HEK293 (cell line): ENCODE measurements around the gene VPS50.

Experiments used
- CTCF ChIA-PET: fragments of 350-600 bp; formaldehyde crosslinking; extraction: SDS; loops from one replicate; lab custom pipeline; 2021; ENCODE audit warnings: antibody characterized with exemption; lab: Yijun Ruan, JAX
- POLR2A ChIA-PET: fragments of 300-600 bp; formaldehyde crosslinking; extraction: SDS; loops from one replicate; lab custom pipeline; 2020; ENCODE audit warnings: antibody characterized with exemption, inconsistent platforms; lab: Yijun Ruan, JAX
- H3K27ac ChIP-seq: fragments of 200-500 bp; sonication (Bioruptor generic); 2 replicates; pipeline ENCODE4 v1.5.1; 2014; ENCODE audit warnings: low read depth, low read length, control low read depth, inconsistent platforms; ENCODE audit errors: extremely low read depth
- H3K36me3 ChIP-seq, 2 experiments: fragments of 200-500 bp in 1 of 2; sonication (Bioruptor generic) in 1 of 2; 1 replicate in 1 of 2; 2 replicates in 1 of 2; pipeline ENCODE4 v1.5.1; 2014 to 2017; ENCODE audit warnings: inconsistent platforms in 2 of 2, low read length in 2 of 2; ENCODE audit not compliant: control insufficient read depth in 2 of 2, insufficient read depth in 1 of 2
- H3K4me1 ChIP-seq: fragments of 200-500 bp; sonication (Bioruptor generic); 2 replicates; pipeline ENCODE4 v1.5.1; 2014; ENCODE audit warnings: mild to moderate bottlenecking, low read length, inconsistent platforms; ENCODE audit not compliant: control insufficient read depth, insufficient read depth
- H3K4me3 ChIP-seq: 2 replicates; pipeline ENCODE4 v1.5.1; 2011; ENCODE audit warnings: low read depth, mild to moderate bottlenecking, control low read depth, low read length, moderate library complexity
- H3K9me3 ChIP-seq: fragments of 200-500 bp; sonication (Bioruptor generic); 2 replicates; pipeline ENCODE4 v1.5.1; 2014; ENCODE audit warnings: low read depth, low read length, inconsistent platforms; ENCODE audit not compliant: control insufficient read depth, insufficient read depth
- IKZF3 ChIP-seq: fragments of 450-650 bp; IDR thresholded peaks from 2 replicates; pipeline ENCODE4 v1.5.0; 2018; ENCODE audit warnings: missing biosample characterization, mild to moderate bottlenecking, missing genetic modification characterization, moderate library complexity
- YY2 ChIP-seq: fragments of 450-650 bp; formaldehyde crosslinking; IDR thresholded peaks from 2 replicates; pipeline ENCODE4 v1.5.1; 2016; ENCODE audit warnings: missing biosample characterization, missing genetic modification characterization
- ZNF133 ChIP-seq: fragments of 450-650 bp; formaldehyde crosslinking; IDR thresholded peaks from 2 replicates; pipeline ENCODE4 v1.5.1; 2016; ENCODE audit warnings: missing biosample characterization, missing genetic modification characterization
- ZNF354C ChIP-seq: fragments of 450-650 bp; formaldehyde crosslinking; IDR thresholded peaks from 2 replicates; pipeline ENCODE4 v1.5.1; 2016; ENCODE audit warnings: missing biosample characterization, missing genetic modification characterization, low read depth, borderline replicate concordance
- ZNF394 ChIP-seq: fragments of 450-650 bp; formaldehyde crosslinking; IDR thresholded peaks from 2 replicates; pipeline ENCODE4 v1.5.1; 2016; ENCODE audit warnings: missing biosample characterization, missing genetic modification characterization, mild to moderate bottlenecking, moderate library complexity, borderline replicate concordance
- ZNF48 ChIP-seq: fragments of 450-650 bp; formaldehyde crosslinking; IDR thresholded peaks from 2 replicates; pipeline ENCODE4 v1.5.1; 2016; ENCODE audit warnings: missing biosample characterization, missing genetic modification characterization
- ZNF571 ChIP-seq: fragments of 450-650 bp; formaldehyde crosslinking; IDR thresholded peaks from 2 replicates; pipeline ENCODE4 v1.5.0; 2017; ENCODE audit warnings: missing biosample characterization, missing genetic modification characterization
- ZNF654 ChIP-seq: fragments of 450-650 bp; formaldehyde crosslinking; IDR thresholded peaks from 2 replicates; pipeline ENCODE4 v1.5.1; 2016; ENCODE audit warnings: low read depth, missing biosample characterization, missing genetic modification characterization
- ZNF664 ChIP-seq: fragments of 450-650 bp; formaldehyde crosslinking; IDR thresholded peaks from 2 replicates; pipeline ENCODE4 v1.5.1; 2016; ENCODE audit warnings: missing biosample characterization, missing genetic modification characterization
- ZNF791 ChIP-seq: fragments of 450-650 bp; formaldehyde crosslinking; IDR thresholded peaks from 2 replicates; pipeline ENCODE4 v1.5.1; 2016; ENCODE audit warnings: missing biosample characterization, missing genetic modification characterization
- TF ChIP-seq, protein P1 (sequence below): fragments of 450-650 bp; formaldehyde crosslinking; IDR thresholded peaks from 2 replicates; pipeline ENCODE4 v1.5.1; 2016; ENCODE audit warnings: missing biosample characterization, missing genetic modification characterization
- TF ChIP-seq, protein P2 (sequence below): fragments of 450-650 bp; formaldehyde crosslinking; IDR thresholded peaks from 2 replicates; pipeline ENCODE4 v1.5.1; 2017; ENCODE audit warnings: missing biosample characterization, missing genetic modification characterization
- TF ChIP-seq, protein P3 (sequence below): fragments of 450-650 bp; formaldehyde crosslinking; IDR thresholded peaks from 2 replicates; pipeline ENCODE4 v1.5.1; 2017; ENCODE audit warnings: missing biosample characterization, missing genetic modification characterization
- TF ChIP-seq, protein P4 (sequence below): fragments of 450-650 bp; formaldehyde crosslinking; IDR thresholded peaks from 2 replicates; pipeline ENCODE4 v1.5.1; 2016; ENCODE audit warnings: missing biosample characterization, missing genetic modification characterization
- TF ChIP-seq, protein P5 (sequence below): fragments of 450-650 bp; formaldehyde crosslinking; conservative IDR thresholded peaks from 2 replicates; pipeline ENCODE4 v1.5.1; 2016; ENCODE audit warnings: low read depth, missing biosample characterization, missing genetic modification characterization

The VPS50 gene

DNA sequence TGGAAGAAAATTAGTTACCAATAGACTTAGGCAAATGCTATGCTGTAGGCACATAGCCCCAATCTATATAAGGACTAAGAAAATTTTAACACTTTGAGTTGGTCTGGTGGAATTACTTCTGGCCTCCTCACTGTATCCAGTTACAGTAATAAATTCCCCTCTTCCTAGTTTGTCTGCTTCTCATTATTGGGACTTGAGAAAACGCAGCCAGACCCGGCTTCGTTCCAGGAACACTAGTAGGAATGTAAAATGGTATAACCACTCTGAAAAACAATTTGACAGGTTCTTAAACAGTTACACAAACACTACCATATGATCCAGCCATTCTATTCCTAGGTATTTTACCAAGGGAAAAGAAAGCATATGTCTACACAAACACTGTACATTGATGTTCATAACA lies 150.2 kb downstream of the VPS50 start:
- POLR2A ChIA-PET, result no interaction called here
- CTCF ChIA-PET, result no interaction called here
- no peak overlapping the region for H3K4me3 ChIP-seq
- H3K27ac ChIP-seq, result no peak overlapping the region
- H3K36me3 ChIP-seq, result no peaks in the 10 kb centered on the region
- no peaks in the 10 kb centered on the region for H3K9me3 ChIP-seq
- no peak for TF ChIP-seq ZNF791
- TF ChIP-seq YY2, result no peak
- TF ChIP-seq, protein P1, sequence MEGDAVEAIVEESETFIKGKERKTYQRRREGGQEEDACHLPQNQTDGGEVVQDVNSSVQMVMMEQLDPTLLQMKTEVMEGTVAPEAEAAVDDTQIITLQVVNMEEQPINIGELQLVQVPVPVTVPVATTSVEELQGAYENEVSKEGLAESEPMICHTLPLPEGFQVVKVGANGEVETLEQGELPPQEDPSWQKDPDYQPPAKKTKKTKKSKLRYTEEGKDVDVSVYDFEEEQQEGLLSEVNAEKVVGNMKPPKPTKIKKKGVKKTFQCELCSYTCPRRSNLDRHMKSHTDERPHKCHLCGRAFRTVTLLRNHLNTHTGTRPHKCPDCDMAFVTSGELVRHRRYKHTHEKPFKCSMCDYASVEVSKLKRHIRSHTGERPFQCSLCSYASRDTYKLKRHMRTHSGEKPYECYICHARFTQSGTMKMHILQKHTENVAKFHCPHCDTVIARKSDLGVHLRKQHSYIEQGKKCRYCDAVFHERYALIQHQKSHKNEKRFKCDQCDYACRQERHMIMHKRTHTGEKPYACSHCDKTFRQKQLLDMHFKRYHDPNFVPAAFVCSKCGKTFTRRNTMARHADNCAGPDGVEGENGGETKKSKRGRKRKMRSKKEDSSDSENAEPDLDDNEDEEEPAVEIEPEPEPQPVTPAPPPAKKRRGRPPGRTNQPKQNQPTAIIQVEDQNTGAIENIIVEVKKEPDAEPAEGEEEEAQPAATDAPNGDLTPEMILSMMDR (tag by site-specific recombination), result no peak
- TF ChIP-seq, protein P2, sequence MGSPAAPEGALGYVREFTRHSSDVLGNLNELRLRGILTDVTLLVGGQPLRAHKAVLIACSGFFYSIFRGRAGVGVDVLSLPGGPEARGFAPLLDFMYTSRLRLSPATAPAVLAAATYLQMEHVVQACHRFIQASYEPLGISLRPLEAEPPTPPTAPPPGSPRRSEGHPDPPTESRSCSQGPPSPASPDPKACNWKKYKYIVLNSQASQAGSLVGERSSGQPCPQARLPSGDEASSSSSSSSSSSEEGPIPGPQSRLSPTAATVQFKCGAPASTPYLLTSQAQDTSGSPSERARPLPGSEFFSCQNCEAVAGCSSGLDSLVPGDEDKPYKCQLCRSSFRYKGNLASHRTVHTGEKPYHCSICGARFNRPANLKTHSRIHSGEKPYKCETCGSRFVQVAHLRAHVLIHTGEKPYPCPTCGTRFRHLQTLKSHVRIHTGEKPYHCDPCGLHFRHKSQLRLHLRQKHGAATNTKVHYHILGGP, result no peak
- no peaks in the 10 kb centered on the region for H3K4me1 ChIP-seq

DNA sequence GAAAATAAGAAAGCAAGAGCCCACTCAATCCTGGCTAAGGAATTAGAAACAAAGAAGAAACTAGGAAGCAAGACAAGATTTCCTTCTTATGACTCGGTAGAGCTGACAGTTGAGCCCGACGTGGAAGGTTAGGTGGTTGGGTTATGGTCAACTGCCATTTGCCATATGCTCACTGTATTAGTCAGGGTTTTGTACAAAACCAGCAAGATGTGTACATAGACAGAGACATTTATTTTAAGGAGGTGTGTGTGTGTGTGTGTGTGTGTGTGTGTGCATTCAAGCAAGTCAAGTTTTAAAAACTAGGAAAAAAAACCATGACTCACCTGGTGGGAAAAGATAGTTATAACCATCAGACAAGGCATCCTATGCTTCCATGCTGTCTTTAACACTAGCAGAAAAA lies 158.5 kb downstream of the VPS50 start:
- no peak overlapping the region for H3K4me3 ChIP-seq
- no peak overlapping the region for H3K27ac ChIP-seq
- H3K9me3 ChIP-seq, result no peaks in the 10 kb centered on the region
- POLR2A ChIA-PET, result no interaction called here
- H3K36me3 ChIP-seq, result no peaks in the 10 kb centered on the region
- CTCF ChIA-PET, result interaction anchor here (1.7 kb wide), 1 partner anchor 16 kb away, joined by 5 read pairs; no protein-coding TSS in a partner anchor
- TF ChIP-seq ZNF48 (tag by site-specific recombination), result no peak
- no peaks in the 10 kb centered on the region for H3K4me1 ChIP-seq

DNA sequence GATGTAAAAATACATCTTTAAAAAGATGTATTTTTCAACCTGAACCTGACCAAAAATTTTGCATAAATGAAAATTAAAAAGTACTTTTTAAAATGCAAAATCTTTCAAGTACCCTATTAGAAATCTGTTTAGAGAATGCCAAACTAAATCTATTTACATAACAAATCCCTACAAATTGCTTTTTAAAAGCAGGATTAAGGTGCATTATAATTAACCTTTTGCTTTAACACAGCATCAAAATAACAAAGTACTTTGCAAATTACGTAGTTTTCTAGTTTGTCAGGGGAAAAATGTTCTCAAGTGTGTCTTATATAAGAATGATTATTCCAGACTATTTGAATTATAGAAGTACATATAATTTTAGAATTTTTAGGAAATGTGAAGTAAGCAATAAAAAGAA lies 160.8 kb downstream of the VPS50 start:
- POLR2A ChIA-PET, result no interaction called here
- H3K36me3 ChIP-seq, result no peaks in the 10 kb centered on the region
- H3K4me1 ChIP-seq, result no peaks in the 10 kb centered on the region
- no peaks in the 10 kb centered on the region for H3K9me3 ChIP-seq
- no peak overlapping the region for H3K27ac ChIP-seq
- CTCF ChIA-PET, result no interaction called here
- TF ChIP-seq, protein P3, sequence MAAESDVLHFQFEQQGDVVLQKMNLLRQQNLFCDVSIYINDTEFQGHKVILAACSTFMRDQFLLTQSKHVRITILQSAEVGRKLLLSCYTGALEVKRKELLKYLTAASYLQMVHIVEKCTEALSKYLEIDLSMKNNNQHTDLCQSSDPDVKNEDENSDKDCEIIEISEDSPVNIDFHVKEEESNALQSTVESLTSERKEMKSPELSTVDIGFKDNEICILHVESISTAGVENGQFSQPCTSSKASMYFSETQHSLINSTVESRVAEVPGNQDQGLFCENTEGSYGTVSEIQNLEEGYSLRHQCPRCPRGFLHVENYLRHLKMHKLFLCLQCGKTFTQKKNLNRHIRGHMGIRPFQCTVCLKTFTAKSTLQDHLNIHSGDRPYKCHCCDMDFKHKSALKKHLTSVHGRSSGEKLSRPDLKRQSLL (tag by site-specific recombination), result no peak
- TF ChIP-seq ZNF133 (tag by site-specific recombination), result no peak
- TF ChIP-seq, protein P4, sequence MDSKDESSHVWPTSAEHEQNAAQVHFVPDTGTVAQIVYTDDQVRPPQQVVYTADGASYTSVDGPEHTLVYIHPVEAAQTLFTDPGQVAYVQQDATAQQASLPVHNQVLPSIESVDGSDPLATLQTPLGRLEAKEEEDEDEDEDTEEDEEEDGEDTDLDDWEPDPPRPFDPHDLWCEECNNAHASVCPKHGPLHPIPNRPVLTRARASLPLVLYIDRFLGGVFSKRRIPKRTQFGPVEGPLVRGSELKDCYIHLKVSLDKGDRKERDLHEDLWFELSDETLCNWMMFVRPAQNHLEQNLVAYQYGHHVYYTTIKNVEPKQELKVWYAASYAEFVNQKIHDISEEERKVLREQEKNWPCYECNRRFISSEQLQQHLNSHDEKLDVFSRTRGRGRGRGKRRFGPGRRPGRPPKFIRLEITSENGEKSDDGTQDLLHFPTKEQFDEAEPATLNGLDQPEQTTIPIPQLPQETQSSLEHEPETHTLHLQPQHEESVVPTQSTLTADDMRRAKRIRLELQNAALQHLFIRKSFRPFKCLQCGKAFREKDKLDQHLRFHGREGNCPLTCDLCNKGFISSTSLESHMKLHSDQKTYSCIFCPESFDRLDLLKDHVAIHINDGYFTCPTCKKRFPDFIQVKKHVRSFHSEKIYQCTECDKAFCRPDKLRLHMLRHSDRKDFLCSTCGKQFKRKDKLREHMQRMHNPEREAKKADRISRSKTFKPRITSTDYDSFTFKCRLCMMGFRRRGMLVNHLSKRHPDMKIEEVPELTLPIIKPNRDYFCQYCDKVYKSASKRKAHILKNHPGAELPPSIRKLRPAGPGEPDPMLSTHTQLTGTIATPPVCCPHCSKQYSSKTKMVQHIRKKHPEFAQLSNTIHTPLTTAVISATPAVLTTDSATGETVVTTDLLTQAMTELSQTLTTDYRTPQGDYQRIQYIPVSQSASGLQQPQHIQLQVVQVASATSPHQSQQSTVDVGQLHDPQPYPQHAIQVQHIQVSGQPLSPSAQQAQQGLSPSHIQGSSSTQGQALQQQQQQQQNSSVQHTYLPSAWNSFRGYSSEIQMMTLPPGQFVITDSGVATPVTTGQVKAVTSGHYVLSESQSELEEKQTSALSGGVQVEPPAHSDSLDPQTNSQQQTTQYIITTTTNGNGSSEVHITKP, result no peak
- TF ChIP-seq ZNF664 (tag by site-specific recombination), result no peak
- no peak overlapping the region for H3K4me3 ChIP-seq

DNA sequence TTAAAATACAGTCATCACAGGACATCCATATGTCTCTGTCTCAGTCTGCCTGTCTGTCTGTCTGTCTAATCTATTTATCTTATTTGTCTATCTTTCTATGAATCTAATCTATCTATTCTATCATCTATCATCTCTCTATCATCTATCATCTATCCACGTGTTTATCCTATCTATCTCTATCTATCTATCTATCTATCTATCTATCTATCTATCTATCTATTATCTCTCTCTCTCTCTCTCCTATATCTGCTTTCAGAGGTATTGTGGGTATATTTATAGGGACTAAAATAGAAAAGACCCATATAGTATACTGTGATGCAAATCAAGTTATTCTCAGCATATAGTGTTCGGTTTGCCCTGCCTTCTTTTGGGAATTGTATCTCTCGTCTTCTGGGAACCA lies 167.5 kb downstream of the VPS50 start:
- POLR2A ChIA-PET, result no interaction called here
- TF ChIP-seq, protein P5, sequence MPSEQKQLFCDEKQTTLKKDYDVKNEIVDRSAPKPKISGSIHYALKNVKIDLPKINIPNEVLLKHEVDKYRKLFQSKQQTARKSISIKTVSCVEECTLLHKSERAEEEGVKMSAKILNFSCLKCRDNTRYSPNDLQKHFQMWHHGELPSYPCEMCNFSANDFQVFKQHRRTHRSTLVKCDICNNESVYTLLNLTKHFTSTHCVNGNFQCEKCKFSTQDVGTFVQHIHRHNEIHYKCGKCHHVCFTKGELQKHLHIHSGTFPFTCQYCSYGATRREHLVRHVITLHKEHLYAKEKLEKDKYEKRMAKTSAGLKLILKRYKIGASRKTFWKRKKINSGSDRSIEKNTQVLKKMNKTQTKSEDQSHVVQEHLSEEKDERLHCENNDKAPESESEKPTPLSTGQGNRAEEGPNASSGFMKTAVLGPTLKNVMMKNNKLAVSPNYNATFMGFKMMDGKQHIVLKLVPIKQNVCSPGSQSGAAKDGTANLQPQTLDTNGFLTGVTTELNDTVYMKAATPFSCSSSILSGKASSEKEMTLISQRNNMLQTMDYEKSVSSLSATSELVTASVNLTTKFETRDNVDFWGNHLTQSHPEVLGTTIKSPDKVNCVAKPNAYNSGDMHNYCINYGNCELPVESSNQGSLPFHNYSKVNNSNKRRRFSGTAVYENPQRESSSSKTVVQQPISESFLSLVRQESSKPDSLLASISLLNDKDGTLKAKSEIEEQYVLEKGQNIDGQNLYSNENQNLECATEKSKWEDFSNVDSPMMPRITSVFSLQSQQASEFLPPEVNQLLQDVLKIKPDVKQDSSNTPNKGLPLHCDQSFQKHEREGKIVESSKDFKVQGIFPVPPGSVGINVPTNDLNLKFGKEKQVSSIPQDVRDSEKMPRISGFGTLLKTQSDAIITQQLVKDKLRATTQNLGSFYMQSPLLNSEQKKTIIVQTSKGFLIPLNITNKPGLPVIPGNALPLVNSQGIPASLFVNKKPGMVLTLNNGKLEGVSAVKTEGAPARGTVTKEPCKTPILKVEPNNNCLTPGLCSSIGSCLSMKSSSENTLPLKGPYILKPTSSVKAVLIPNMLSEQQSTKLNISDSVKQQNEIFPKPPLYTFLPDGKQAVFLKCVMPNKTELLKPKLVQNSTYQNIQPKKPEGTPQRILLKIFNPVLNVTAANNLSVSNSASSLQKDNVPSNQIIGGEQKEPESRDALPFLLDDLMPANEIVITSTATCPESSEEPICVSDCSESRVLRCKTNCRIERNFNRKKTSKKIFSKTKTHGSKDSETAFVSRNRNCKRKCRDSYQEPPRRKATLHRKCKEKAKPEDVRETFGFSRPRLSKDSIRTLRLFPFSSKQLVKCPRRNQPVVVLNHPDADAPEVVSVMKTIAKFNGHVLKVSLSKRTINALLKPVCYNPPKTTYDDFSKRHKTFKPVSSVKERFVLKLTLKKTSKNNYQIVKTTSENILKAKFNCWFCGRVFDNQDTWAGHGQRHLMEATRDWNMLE, result no peak
- TF ChIP-seq ZNF354C (no peak), ZNF654 (tag by site-specific recombination) (no peak), IKZF3 (tag by site-specific recombination) (no peak), ZNF394 (tag by site-specific recombination) (no peak), ZNF571 (tag by site-specific recombination) (no peak)
- Histone ChIP-seq H3K36me3 (no peaks in the 10 kb centered on the region), H3K4me1 (no peaks in the 10 kb centered on the region), H3K4me3 (no peak overlapping the region), H3K27ac (no peak overlapping the region), H3K9me3 (no peaks in the 10 kb centered on the region)
- CTCF ChIA-PET, result no interaction called here
